Lower lobe of right lung (tissue), 2 donors: ENCODE measurements around the gene TMEM123. TPM values are rescaled to one million over a fixed set of nuclear protein-coding genes. Genes with fewer than 3 reads are reported as not detected.

ENCODE experiments used
- ATAC-seq, 2 donors: fragments of 200-7000 bp; cut with Tn5 transposase; one replicate each; pipeline ENCODE4 v1.9.1; 2020 to 2022; ENCODE audit warnings: mild to moderate bottlenecking in 2 of 2, moderate library complexity in 2 of 2
- DNase-seq: peaks from one replicate; pipeline ENCODE4 v3.0.0-alpha.2; 2020
- H3K27ac ChIP-seq: fragments of 200-600 bp; one replicate; pipeline ENCODE4 v1.8.0; 2022
- H3K27me3 ChIP-seq: fragments of 200-600 bp; one replicate; pipeline ENCODE4 v1.8.0; 2022; ENCODE audit warnings: low read depth
- H3K36me3 ChIP-seq: fragments of 200-600 bp; one replicate; pipeline ENCODE4 v1.8.0; 2022; ENCODE audit warnings: mild to moderate bottlenecking
- H3K4me1 ChIP-seq: fragments of 200-600 bp; one replicate; pipeline ENCODE4 v1.8.0; 2022
- H3K4me3 ChIP-seq: fragments of 200-600 bp; one replicate; pipeline ENCODE4 v1.8.0; 2022; ENCODE audit warnings: mild to moderate bottlenecking
- H3K9me3 ChIP-seq: fragments of 200-600 bp; one replicate; pipeline ENCODE4 v1.8.0; 2022
- CTCF ChIP-seq: fragments of 200-600 bp; IDR thresholded peaks from one replicate; pipeline ENCODE4 v1.8.0; 2022; ENCODE audit warnings: antibody characterized with exemption, mild to moderate bottlenecking
- intact Hi-C: fragments of 100-400 bp; cut with DNase I; formaldehyde crosslinking; loops from one replicate; pipeline ENCODE4 v1.11.0; 2022
- total RNA-seq: library from RNA; stranded (reverse); fragmentation: NEBNext Ultra II Directional; extraction: Animal tissue kit (Norgen Biotek cat#: 25700); gene quantifications from one replicate; pipeline ENCODE4 v1.2.1, GENCODE V29; 2021
- donor health status: DM: no; HTN: yes; CAD: no; lungs with severe emphysema.

Gene TMEM123
- total RNA-seq, 1 donor from 2014 or later = 199 TPM

- DNase-seq (no peak), ATAC-seq (no peak)
- intact Hi-C loops = no loop called here
- H3K27me3 ChIP-seq = no peaks in the 10 kb centered on the region
- peaks cover 11% of the 10 kb centered on the region for H3K4me1 ChIP-seq
- no peaks in the 10 kb centered on the region for H3K9me3 ChIP-seq
- H3K4me3 ChIP-seq = no peak overlapping the region
- TF ChIP-seq CTCF = no peak
- H3K36me3 ChIP-seq = no peaks in the 10 kb centered on the region
- no peak overlapping the region for H3K27ac ChIP-seq
These were observed 21.2 kb downstream of the TMEM123 start for GRCh38 chr11:102431404-102431803.

- Histone ChIP-seq H3K9me3 (no peaks in the 10 kb centered on the region), H3K27ac (no peak overlapping the region), H3K4me3 (no peak overlapping the region), H3K27me3 (no peaks in the 10 kb centered on the region), H3K4me1 (peaks cover 11% of the 10 kb centered on the region), H3K36me3 (no peaks in the 10 kb centered on the region)
- DNase-seq = no peak
- TF ChIP-seq CTCF = no peak
- ATAC-seq = no peak
- intact Hi-C loops = no loop called here
These were observed 22.3 kb downstream of the TMEM123 start for GRCh38 chr11:102430158-102430836.

- H3K4me3 ChIP-seq = no peak overlapping the region
- no peaks in the 10 kb centered on the region for H3K36me3 ChIP-seq
- no peaks in the 10 kb centered on the region for H3K27me3 ChIP-seq
- intact Hi-C loops = no loop called here
- no peaks in the 10 kb centered on the region for H3K9me3 ChIP-seq
- DNase-seq (no peak), ATAC-seq (no peak)
- no peak for TF ChIP-seq CTCF
- H3K27ac ChIP-seq = no peak overlapping the region
- peaks cover 11% of the 10 kb centered on the region for H3K4me1 ChIP-seq
These were observed 22.9 kb downstream of the TMEM123 start for GRCh38 chr11:102429691-102430090.

- no peak for DNase-seq
- no peak overlapping the region for H3K27ac ChIP-seq
- H3K27me3 ChIP-seq = no peaks in the 10 kb centered on the region
- no peak for ATAC-seq
- H3K36me3 ChIP-seq = no peaks in the 10 kb centered on the region
- peaks cover 11% of the 10 kb centered on the region for H3K4me1 ChIP-seq
- TF ChIP-seq CTCF = no peak
- H3K9me3 ChIP-seq = no peaks in the 10 kb centered on the region
- no peak overlapping the region for H3K4me3 ChIP-seq
- intact Hi-C loops = no loop called here
These were observed 23.3 kb downstream of the TMEM123 start for GRCh38 chr11:102429226-102429625.

- intact Hi-C loops = no loop called here
- no peak for TF ChIP-seq CTCF
- DNase-seq = no peak
- no peaks in the 10 kb centered on the region for H3K36me3 ChIP-seq
- H3K4me1 ChIP-seq = peaks cover 11% of the 10 kb centered on the region
- H3K27ac ChIP-seq = no peak overlapping the region
- no peak for ATAC-seq
- H3K27me3 ChIP-seq = no peaks in the 10 kb centered on the region
- H3K9me3 ChIP-seq = no peaks in the 10 kb centered on the region
- no peak overlapping the region for H3K4me3 ChIP-seq
These were observed 23.9 kb downstream of the TMEM123 start for GRCh38 chr11:102428696-102429095.
